HG03039 (cell line): ENCODE data around the gene GATAD2A.
"Not testable (repeated sequence)": the region's sequence is repeated elsewhere in the genome, so short reads cannot be mapped to it uniquely, and the experiment has no call there.

Experiments used
- ATAC-seq: cut with Tn5 transposase; IDR thresholded peaks from one replicate; pipeline ENCODE4 v1.9.1; 2021; ENCODE audit warnings: mild to moderate bottlenecking, moderate library complexity; ENCODE audit not compliant: unreplicated experiment

The GATAD2A gene

DNA sequence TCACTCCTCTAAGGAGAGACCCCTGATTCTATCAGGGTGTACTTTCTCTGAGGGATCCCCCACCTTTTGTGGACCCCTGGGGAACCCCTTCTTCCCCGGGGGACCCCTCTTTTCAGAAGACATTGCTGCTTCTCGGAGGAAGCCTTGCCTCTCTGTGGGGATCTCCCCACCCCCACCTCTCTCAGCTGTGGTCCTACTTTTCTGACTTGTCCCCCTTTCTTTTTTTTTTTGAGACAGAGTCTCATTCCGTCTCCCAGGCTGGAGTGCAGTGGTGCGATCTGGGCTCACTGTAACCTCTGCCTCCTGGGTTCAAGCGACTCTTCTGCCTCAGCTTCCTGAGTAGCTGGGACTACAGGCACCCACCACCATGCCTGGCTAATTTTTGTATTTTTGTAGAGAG is 18.4 kb upstream of the GATAD2A start:
- no peak for ATAC-seq

DNA sequence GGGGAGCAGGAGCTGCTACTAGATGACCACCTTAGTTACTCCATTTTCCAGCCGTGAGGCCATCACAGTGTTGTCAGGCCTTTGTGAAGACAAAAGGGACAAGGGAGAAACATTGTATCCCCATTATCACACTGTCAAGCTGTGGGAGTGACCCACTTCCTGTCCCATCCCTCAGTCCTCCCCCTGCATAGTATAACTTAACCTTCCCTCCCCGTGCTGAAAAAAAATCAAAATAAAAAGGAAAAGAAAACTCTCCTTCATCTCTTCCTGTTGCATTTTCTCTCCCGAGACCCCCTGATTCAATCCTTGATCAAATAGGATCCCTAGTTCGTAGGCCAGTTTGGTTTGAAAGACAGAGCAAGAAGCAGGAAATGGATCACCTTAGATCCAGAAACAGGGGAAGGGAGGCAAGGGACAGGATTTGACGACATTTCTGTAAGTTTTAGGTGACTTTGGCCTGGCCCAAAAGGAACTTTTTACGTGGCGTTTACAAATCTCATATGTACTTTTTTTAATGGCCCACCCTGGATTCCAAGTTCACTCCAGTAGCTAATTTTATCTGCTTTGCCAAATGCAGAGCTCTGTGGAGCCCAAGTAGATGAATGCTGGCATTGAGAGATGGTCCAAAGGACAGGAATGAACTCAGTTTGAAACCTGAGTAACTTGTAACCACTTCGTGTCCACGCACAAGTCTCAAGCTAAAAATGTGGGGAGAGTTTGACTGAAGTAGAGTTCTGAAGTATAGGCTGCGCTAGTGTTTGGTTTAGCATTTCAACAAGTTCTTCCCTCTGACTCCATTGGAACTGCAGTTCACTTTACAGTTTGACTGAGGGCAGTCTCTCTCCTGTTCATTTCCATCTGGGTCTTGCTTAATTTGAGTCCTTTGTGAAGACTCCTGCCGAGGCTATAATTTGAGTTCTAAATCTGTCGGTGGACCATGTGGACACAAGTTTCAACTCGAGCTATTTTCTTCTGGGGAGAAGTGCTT is 16.6 kb upstream of the GATAD2A start:
- no peak for ATAC-seq

DNA sequence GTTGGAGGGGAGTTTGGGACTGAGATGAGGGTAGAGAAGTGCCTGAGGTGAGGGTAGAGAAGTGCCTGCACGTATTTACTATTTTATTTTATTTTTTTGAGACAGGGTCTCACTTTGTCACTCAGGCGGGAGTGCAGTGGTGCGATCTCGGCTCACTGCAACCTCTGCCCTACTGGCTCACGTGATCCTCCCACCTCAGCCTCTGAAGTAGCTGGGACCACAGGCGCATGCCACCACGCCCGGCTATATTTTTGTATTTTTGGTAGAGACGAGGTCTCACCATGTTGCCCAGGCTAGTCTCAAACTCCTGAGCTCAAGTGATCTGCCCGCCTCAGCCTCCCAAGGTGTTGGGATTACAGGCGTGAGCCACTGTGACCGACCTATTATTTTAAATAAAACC is 15.8 kb upstream of the GATAD2A start:
- ATAC-seq, result not testable (repeated sequence)

DNA sequence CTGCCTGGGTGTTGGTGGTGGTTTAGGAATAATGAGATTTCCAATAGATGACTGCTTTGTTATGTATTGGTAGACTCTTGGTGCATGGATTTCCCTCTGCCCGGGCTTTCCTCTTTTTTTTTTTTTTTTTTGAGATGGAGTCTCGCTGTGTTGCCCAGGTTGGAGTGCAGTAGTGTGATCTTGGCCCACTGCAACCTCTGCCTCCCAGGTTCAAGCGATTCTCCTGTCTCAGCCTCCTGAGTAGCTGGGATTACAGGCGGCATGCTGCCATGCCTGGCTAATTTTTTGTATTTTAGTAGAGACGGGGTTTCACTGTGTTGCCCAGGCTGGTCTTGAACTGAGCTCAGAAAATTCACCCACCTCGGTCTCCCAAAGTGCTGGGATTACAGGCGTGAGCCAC is 11.1 kb upstream of the GATAD2A start:
- ATAC-seq, result not testable (repeated sequence)

DNA sequence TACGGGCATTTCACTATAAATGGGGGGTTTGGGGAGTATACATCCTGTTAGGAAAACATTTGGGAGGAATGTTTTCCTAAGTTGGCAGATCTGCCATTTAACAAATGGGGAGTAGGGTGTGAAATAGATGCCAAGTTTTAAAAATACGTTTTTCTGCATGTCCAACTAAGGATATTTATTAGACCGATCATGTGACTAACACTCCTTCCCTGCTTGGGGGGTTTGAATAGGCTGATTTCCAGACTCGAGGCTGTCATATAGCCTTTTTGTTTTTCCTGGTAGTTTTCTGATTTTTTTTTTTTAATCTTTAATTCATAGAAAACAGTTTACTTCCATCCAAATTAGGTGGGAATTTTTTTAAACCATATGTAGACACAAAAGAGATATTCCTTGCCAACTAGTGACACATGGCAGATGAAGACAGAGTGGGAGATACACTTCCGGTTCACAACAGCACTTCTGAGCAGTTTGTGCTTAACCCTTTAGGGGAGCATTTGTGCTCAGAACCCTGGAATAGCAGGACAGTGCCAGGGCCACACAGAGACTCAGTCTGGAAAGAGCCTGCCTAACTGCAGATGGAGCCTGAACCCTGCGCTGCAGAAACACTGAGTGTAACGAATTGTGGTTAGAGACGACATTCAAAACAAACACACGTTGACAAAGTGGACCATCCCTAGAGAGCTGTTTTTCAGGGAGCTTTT is 5.6 kb upstream of the GATAD2A start:
- no peak for ATAC-seq

DNA sequence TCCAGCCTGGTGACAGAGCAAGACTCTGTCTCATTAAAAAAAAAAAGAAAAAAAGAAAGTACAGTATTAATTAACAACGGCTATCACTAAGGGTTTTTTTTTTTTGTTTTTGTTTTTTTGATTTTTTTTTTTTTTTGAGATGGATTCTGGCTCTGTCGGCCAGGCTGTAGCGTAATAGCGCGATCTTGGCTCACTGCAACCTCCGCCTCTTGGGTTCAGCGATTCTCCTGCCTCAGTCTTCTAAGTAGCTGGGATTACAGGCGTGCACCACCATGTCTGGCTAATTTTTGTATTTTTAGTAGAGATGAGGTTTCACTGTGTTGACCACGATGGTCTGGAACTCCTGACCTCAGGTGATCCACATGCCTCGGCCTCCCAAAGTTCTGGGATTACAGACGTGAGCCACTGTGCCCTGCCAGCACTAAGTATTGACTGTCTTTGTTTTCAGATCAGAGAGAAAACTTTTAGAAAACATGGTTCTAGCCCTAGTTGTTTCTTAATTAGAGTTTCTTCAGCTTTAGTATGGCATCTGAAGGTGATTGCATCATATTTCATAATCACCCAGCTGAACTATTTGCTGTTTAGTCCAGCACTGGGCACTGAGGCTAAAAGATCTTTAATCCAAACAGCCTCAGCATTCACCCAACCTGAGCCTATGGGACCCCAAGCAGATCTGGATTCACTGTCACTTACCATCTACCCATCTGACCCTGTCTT is 2.7 kb upstream of the GATAD2A start:
- ATAC-seq, result no peak

DNA sequence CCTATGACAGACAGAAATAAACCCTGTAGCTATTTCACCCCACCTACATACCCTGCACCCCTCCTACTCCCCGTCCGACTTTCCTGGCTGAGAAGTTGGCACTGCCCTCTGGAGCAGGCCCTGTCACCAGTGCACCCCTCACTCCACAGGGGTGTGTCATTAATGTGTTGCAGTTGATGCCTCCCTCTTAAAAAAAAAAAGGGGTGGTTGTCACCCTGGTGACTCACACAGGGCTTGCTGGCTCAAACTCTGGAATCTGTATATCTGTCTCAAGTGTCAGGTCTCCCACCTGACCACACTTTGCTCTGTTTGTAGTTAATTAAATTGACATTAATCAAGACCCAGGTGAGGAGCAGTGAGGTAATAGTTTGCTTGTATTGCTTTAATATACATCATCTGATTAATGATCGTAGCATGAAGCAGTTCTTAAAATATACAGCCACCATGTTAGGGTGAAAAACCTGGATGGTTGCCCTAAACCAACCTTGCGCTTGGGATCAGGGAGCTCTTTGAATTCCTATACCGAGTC is 2.0 kb upstream of the GATAD2A start:
- no peak for ATAC-seq

DNA sequence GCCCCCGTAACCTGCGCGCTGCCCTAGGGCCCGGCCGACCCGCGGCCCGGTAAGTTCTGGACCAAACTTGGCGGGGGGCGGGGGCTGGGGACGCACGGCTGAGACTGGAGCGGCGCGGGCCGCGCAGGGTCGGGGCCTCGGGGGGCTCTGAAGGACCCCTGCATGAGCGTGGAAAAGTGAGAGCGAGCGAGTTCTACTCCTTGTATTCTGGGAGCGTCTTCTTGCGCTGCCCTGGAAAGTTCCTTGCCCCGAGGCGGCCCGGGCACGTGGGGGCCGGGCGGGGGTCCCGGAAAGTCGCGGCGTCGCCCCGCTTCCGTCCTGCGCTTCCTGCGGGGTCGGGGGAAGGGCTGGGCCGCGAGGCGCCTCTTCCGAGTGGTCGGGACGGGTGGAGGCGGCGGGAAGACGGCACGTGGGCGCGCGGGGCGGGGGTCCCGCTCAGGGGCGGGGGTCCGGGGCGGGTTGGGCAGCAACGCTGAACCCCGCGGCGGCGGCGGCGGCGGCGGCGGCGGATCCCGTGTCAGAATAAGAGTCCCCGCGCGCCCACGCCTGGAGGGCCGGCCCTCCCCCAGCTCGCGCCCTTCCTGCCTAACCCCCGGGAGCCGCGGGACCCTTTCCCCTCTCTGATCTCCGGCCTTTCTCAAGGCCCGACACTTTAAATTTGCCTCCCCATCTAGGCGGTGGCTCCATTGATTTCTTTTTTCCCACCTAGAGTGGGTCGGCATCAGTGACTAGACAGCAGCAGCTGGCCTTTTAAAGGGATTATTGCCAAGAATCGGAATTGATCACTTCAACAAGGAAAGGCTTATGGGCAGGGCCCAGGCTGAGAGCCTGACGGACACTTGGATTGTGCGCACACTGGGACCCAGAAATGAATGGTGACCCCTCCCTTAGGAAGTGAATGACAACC is 749 bp downstream of the GATAD2A start:
- ATAC-seq, result peak; percentile 27

DNA sequence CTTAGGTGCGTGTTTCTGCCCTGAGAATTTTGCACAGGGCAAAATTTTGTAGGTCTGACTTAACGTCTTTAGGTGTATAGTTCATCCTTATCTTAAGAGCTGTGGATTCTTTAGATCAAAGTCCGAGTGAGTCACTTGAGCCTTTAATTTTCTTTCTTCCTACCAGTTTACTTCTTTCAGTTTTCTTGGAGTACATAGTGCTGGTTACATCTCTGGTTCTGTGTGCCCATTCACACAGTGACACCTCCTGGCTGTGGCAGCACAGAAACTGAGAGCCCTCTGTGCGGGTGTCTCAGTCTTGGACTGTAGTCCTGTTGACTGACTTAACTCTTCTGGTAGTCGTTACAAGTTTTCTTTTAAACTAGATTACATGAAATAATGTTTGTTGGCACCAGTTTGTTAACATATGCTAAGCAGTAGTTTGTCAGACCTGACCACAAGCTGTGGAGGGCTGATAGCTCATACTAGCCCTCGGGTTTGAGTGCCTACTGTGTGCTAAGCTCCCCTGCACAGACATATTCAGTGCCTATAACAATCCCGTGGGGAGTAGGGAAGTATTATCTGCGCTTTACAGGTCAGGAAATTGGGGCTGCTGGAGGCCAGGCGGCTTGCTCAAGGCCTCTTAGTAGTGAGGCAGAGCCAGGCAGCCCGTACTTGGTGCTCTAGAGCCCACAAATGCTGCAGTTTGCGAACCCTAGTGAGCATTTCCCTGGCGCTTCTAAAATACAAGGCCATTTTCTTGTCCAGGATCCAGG is 1.6 kb downstream of the GATAD2A start:
- ATAC-seq, result no peak

DNA sequence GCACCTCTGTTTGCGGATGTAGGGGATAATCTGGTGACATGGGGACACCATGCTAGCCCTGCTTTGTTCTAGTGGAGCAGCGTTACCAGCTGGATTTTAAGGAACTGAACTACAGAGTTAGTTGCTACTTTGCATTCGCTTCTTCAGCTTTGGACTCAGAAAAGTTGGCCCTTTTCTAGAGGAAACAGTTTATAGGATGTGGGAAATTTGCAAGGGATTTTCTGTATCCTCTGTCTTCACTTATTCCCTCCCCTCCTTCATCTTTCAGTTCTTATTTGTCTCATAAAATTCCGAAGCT is 2.1 kb downstream of the GATAD2A start:
- no peak for ATAC-seq

DNA sequence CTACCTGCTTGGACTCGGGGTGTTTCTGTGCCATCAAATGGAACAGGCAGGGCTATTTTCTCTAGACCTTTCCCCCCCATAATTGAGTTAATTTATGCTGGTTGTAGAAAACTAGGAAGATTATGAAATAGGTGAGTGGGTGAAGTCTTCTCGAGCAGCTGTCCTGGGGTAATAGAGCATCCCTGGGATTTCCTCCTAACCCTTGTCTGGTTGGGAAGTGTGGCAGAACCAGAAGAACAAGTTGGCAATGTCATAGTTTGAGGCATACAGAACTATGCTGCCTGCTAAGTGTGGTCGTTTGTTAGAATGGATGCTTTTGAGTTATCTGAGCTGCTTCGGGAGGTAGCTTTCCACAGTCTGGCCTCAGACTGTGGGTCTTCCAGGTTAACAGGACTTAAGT is 3.7 kb downstream of the GATAD2A start:
- ATAC-seq, result no peak

DNA sequence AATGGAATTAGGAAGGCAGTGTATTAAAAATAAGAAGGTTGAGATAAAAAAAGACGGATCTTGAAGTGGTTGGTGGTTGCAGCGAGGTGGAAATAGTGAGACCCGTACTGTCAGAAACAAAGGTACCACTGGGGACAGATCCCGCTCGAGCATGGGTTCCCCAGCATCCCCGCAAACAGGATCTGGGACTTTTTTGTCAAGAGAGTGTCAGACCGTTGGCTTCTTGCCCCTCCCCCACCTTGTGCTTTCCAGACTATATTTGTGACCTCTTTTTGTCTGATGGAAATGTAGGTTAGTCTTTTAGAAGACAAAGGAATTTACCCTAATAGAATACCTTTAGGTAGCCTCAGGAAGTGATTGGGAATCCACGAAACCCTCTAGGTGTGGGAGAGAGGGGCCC is 4.2 kb downstream of the GATAD2A start:
- ATAC-seq, result no peak

DNA sequence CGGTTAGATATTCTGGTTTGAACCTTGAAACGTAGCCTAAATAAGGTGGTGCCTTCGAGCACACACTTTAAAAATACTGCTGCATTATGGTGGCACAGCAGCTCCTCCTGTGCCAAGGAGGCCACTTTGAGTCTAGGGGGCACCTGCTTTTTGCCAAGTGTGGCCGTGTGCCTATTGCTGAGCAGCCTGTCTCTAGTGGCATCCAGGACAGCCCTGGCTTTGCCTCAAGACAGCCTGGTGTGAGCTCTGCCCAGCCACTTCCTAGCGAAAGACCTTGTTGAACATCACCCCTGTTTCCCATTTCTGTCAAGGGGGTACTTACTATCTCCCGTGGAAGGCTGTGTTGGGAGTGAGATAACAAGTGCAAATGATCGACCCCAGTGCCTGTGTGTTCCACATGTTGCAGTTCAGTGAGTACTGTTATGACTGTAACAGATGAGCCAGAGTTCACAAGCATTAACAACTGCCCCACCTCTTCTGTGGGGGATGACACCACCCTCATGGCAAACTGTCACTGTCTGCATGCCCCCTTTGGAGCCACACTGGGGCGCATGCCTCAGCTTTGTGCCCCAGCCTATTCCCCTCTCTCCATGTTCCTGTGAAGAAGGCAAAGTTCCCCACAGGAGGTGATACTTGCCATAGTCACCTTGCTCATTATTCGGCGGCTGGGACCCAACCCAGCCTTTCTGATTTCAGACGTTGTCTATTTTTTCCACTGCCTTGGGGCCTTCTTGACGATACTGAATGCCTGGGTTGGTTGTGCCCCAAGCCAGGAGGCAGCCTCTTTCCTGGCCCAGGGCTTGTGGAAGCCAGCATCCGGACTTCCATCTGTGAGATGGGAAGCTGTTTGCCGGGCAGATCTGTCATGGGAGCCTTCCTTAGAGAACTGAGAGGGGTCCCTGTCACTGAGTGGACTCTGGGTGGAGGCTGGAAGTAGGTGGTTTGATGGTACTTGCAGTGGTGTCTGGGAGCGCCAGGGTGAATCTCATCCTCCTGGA is 5.4 kb downstream of the GATAD2A start:
- no peak for ATAC-seq

DNA sequence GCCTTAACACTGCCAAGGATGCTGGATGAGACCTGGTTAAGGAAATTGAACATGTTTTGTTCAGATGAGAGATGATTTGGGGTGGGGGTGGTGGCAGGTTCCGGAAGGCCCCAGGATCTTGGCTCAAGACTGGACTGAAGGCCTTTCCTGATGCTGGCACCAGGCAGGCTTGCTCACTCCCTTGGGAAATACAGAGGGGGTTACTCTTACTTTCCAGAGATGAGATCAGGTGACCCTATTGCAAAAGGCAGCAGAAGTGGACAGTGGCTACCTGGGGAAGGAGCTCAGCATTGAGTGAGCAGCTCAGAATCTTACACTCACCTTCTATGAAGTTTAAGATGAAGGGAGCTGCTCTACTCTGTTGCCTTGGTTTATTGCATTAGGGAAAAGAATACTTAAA is 10.8 kb downstream of the GATAD2A start:
- ATAC-seq, result no peak

DNA sequence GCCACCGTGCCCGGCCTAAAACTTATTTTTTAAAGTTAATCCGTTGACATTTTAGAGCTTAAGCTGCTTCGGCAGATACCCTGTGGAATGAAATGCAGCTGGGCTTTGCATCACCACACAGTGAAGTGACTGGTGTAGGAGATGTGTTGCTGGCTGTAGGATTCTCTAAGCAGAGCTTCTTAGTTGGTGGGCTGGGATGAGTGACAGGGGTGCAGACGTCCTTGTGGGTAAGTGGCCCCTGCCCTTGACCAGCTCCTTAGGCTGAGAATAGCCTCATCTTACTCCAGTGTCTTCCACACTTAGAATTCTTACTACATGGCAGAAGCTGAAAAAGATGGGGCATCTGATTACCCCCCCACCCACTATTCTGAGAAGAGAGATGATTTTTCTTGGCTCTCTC is 11.6 kb downstream of the GATAD2A start:
- ATAC-seq, result no peak

DNA sequence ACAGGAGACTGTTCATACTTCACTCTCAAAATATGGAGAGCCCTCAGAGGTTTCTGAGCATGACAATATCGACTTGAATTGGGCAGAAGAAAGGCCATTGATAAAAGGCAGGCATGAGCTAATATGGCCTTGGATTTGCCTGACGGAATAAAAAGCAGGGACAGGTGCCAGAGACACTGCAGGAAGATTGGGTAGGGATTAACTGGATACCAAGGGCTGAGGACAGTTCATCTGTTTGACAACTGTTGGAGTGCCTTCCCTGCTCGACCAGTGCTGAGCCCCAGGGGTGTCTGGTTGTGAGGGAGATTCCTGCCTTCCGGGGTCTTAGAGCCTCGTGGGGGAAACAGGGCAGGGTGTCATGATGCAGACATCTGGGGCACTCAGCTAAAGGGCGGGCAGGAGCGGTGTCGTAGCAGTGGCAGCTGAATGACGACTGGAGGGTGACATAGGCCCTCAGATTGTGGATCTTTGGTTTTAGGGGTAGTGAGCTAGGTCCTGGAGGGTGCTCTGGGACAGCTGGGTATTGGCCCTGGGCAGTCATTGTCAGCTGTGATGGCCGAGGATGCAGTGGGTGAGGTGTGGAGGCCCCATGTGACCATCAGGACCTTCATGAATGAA is 12.3 kb downstream of the GATAD2A start:
- ATAC-seq, result no peak

DNA sequence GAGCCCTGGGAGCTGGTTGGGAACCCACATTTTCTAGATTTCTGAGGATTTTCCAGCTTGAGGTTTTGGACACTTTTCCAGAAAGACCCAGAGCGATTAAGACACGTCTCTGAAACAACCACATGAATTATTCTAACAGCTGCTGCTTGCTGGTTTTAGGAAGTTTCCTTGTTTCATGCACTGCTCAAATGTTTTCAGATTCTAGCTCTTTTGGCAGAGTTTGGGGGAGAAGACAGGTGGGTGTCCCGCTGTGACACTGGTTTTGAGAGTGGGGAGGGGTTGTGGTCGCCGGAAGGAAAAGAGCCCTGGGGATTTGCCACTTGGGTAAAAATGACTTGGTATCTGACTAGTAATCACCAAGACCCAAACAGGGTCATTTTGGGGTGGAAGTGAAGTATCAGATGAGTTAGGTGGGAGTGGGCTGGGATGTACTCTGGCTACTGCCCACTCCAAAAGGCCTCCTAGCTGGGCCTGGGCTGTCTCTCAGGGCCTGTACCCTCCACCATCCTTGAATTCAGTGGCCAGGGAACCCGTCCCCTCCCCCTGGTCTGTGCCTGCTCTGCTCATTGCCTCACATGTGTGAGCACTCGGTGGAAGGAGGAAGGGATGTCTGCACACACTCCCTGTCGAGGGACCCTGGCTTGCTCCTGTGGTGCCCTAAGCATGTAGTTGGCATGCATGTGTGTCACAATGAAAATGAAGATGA is 13.2 kb downstream of the GATAD2A start:
- no peak for ATAC-seq
